Astrocyte (in vitro differentiated cells and primary cell): ENCODE results near the gene CDC42BPA. TPM values are rescaled to one million over a fixed set of nuclear protein-coding genes. Genes with fewer than 3 reads are reported as not detected.
A peak's percentile ranks its signal among the peaks of the same experiment; 100 is the strongest.

Experiments used
- DNase-seq: peaks from one replicate; pipeline ENCODE4 v3.0.0-alpha.2; 2010; ENCODE audit warnings: low read depth
- FAIRE-seq: peaks from 2 replicates; lab custom pipeline; 2011; peaks lifted over from hg19 to GRCh38; lab: Jason Lieb, UNC
- H2AFZ ChIP-seq: 2 replicates; pipeline ENCODE4 v1.6.0; 2012; ENCODE audit warnings: low read depth, low read length, inconsistent platforms
- H3K27ac ChIP-seq: 2 replicates; pipeline ENCODE4 v1.5.1; 2011; ENCODE audit warnings: low read depth, low read length, inconsistent platforms
- H3K27me3 ChIP-seq: 2 replicates; pipeline ENCODE4 v1.6.0; 2011; ENCODE audit warnings: low read length, inconsistent platforms; ENCODE audit not compliant: insufficient read depth
- H3K36me3 ChIP-seq: 2 replicates; pipeline ENCODE4 v1.5.1; 2011; ENCODE audit warnings: low read length, inconsistent platforms; ENCODE audit not compliant: insufficient read depth
- H3K4me1 ChIP-seq: 2 replicates; pipeline ENCODE4 v1.5.1; 2011; ENCODE audit warnings: low read length, inconsistent platforms; ENCODE audit not compliant: insufficient read depth
- H3K4me2 ChIP-seq: 2 replicates; pipeline ENCODE4 v1.6.0; 2012; ENCODE audit warnings: low read length, inconsistent platforms
- H3K4me3 ChIP-seq: 2 replicates; pipeline ENCODE4 v1.5.1; 2011; ENCODE audit warnings: low read depth, mild to moderate bottlenecking, low read length, inconsistent platforms; ENCODE audit not compliant: insufficient read depth
- H3K79me2 ChIP-seq: 2 replicates; pipeline ENCODE4 v1.6.0; 2012; ENCODE audit warnings: mild to moderate bottlenecking, low read length, inconsistent platforms; ENCODE audit not compliant: insufficient read depth
- H3K9ac ChIP-seq: 2 replicates; pipeline ENCODE4 v1.6.0; 2012; ENCODE audit warnings: mild to moderate bottlenecking, low read length, inconsistent platforms
- H3K9me3 ChIP-seq: 2 replicates; pipeline ENCODE4 v1.5.1; 2012; ENCODE audit warnings: low read depth, mild to moderate bottlenecking, low read length, inconsistent platforms; ENCODE audit not compliant: insufficient read depth
- H4K20me1 ChIP-seq: 2 replicates; pipeline ENCODE4 v1.6.0; 2012; ENCODE audit warnings: low read length, inconsistent platforms; ENCODE audit not compliant: insufficient read depth
- H3K27ac Mint-ChIP-seq: one replicate; pipeline ENCODE4 v1.8.0; 2021; ENCODE audit warnings: mild to moderate bottlenecking, mixed read lengths; ENCODE audit not compliant: unreplicated experiment
- H3K27me3 Mint-ChIP-seq: one replicate; pipeline ENCODE4 v1.8.0; 2021; ENCODE audit warnings: low read depth, mixed read lengths; ENCODE audit not compliant: unreplicated experiment
- H3K36me3 Mint-ChIP-seq: one replicate; pipeline ENCODE4 v1.8.0; 2021; ENCODE audit warnings: low read depth, mixed read lengths; ENCODE audit not compliant: unreplicated experiment
- H3K4me1 Mint-ChIP-seq: one replicate; pipeline ENCODE4 v1.8.0; 2021; ENCODE audit warnings: low read depth, mixed read lengths; ENCODE audit not compliant: unreplicated experiment
- H3K4me3 Mint-ChIP-seq: one replicate; pipeline ENCODE4 v1.8.0; 2021; ENCODE audit warnings: mild to moderate bottlenecking, moderate library complexity, mixed read lengths; ENCODE audit not compliant: unreplicated experiment
- H3K9me3 Mint-ChIP-seq: one replicate; pipeline ENCODE4 v1.8.0; 2021; ENCODE audit warnings: mild to moderate bottlenecking, mixed read lengths; ENCODE audit not compliant: unreplicated experiment
- EZH2 ChIP-seq: IDR thresholded peaks from 2 replicates; pipeline ENCODE4 v1.6.1; 2012; ENCODE audit warnings: mild to moderate bottlenecking, low read length, inconsistent platforms; ENCODE audit not compliant: insufficient read depth
- total RNA-seq: library from RNA; stranded (reverse); gene quantifications from 2 replicates; pipeline ENCODE4 v1.2.1, GENCODE V29; 2021
- TF ChIP-seq, protein P1 (sequence below): IDR thresholded peaks from 2 replicates; pipeline ENCODE4 v1.5.1; 2011; ENCODE audit warnings: low read depth, mild to moderate bottlenecking, inconsistent platforms, low read length, moderate library complexity; ENCODE audit not compliant: insufficient read depth

Gene CDC42BPA
- total RNA-seq, 1 donor from 2014 or later: 34.5 TPM

DNA sequence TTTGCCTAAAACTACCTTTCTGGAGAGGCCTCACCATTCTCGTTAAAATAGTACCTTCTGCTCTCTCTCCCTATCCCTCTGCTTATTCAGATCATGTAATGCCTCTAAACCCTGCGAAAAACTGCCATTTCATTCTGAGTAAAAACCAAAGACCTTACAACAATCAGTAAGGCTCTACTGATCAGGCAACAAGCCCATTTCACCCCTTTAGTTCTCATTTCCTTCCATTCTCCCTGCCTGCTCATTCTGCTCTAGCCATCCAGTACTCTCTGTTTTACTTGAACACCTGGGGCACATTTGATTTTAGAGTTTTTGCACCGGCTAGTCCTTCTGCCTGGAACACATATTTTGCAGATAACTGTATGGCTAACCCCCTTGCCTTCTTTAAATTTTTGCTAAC lies 190.4 kb downstream of the CDC42BPA start:
- H3K4me1 Mint-ChIP-seq: peaks cover 3% of the 10 kb centered on the region
- H3K27ac ChIP-seq: no peak overlapping the region
- no peaks in the 10 kb centered on the region for H4K20me1 ChIP-seq
- no peak overlapping the region for H2AFZ ChIP-seq
- H3K4me2 ChIP-seq: no peak overlapping the region
- H3K9me3 ChIP-seq: no peaks in the 10 kb centered on the region
- DNase-seq (no peak), FAIRE-seq (no peak)
- no peak overlapping the region for H3K9ac ChIP-seq
- H3K36me3 ChIP-seq: no peaks in the 10 kb centered on the region
- no peak overlapping the region for H3K4me3 ChIP-seq
- no peaks in the 10 kb centered on the region for H3K27me3 Mint-ChIP-seq
- H3K36me3 Mint-ChIP-seq: peaks cover 14% of the 10 kb centered on the region
- no peaks in the 10 kb centered on the region for H3K79me2 ChIP-seq
- H3K27ac Mint-ChIP-seq: no peak overlapping the region
- H3K9me3 Mint-ChIP-seq: no peaks in the 10 kb centered on the region
- no peak for TF ChIP-seq EZH2
- TF ChIP-seq, protein P1, sequence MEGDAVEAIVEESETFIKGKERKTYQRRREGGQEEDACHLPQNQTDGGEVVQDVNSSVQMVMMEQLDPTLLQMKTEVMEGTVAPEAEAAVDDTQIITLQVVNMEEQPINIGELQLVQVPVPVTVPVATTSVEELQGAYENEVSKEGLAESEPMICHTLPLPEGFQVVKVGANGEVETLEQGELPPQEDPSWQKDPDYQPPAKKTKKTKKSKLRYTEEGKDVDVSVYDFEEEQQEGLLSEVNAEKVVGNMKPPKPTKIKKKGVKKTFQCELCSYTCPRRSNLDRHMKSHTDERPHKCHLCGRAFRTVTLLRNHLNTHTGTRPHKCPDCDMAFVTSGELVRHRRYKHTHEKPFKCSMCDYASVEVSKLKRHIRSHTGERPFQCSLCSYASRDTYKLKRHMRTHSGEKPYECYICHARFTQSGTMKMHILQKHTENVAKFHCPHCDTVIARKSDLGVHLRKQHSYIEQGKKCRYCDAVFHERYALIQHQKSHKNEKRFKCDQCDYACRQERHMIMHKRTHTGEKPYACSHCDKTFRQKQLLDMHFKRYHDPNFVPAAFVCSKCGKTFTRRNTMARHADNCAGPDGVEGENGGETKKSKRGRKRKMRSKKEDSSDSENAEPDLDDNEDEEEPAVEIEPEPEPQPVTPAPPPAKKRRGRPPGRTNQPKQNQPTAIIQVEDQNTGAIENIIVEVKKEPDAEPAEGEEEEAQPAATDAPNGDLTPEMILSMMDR: no peak
- H3K4me3 Mint-ChIP-seq: no peak overlapping the region
- no peaks in the 10 kb centered on the region for H3K4me1 ChIP-seq
- no peaks in the 10 kb centered on the region for H3K27me3 ChIP-seq

DNA sequence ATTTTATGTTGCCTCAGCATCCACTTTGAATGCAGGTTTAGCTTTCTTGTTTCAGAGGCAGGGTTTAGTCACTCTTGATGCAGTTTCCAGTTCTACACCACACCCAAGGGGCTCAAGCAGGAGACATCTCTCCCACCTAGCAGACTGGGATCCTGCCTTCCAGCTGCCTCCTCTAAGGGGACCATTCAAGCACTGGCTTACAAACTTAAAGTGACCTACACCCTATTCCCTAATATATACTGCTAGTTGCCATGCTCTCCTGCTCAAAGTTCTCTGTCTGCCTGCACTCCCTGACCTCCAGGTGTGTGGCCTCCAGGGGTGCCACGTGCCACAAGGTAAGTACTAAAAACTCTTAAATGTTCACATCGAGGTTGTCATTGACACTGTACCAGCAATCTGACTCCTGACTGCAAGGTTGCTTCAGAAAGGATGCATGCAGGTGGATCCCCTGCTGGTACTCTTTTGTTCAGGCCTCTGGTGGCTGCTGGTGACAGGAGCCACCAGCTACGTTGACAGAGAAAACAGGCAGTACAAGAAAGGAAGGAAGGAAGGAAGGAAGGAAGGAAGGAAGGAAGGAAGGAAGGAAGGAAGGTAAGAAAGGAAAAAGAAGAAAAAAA lies 192.3 kb downstream of the CDC42BPA start:
- DNase-seq: no peak
- Mint-ChIP-seq H3K4me1 (peaks cover 3% of the 10 kb centered on the region), H3K9me3 (no peaks in the 10 kb centered on the region), H3K27ac (no peak overlapping the region), H3K27me3 (no peaks in the 10 kb centered on the region), H3K36me3 (peaks cover 5% of the 10 kb centered on the region), H3K4me3 (no peak overlapping the region)
- TF ChIP-seq, protein P1: no peak
- no peak for TF ChIP-seq EZH2
- H2AFZ ChIP-seq: no peak overlapping the region
- no peaks in the 10 kb centered on the region for H3K36me3 ChIP-seq
- H3K27ac ChIP-seq: no peak overlapping the region
- H4K20me1 ChIP-seq: no peaks in the 10 kb centered on the region
- H3K27me3 ChIP-seq: no peaks in the 10 kb centered on the region
- no peak overlapping the region for H3K9ac ChIP-seq
- no peaks in the 10 kb centered on the region for H3K9me3 ChIP-seq
- no peaks in the 10 kb centered on the region for H3K4me1 ChIP-seq
- H3K4me2 ChIP-seq: no peak overlapping the region
- H3K4me3 ChIP-seq: no peak overlapping the region
- H3K79me2 ChIP-seq: no peaks in the 10 kb centered on the region
- no peak for FAIRE-seq

DNA sequence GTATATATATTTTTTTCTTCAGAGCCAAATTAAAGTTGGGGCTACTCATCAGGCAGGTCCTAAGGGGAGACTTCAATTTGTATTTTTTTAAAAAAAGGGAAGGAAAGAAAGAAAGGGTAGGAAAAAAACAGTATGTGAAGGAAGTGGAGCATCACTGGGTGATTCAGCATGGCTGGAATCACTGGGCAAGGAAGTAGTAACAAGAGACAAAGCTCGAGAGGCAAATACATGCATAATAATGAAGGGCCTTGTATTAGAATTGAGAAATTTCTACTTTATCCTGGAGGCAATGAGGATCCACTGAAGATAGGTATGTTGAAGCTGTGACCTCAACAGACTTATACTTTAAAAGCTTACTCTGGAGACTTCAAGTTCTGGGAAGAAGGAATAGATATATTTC lies 193.8 kb downstream of the CDC42BPA start:
- Histone ChIP-seq H3K4me3 (no peak overlapping the region), H3K4me2 (no peak overlapping the region), H3K9me3 (no peaks in the 10 kb centered on the region), H4K20me1 (no peaks in the 10 kb centered on the region), H3K27me3 (no peaks in the 10 kb centered on the region), H2AFZ (no peak overlapping the region), H3K36me3 (no peaks in the 10 kb centered on the region), H3K4me1 (no peaks in the 10 kb centered on the region), H3K79me2 (no peaks in the 10 kb centered on the region), H3K9ac (no peak overlapping the region), H3K27ac (no peak overlapping the region)
- no peak for FAIRE-seq
- Mint-ChIP-seq H3K27ac (no peak overlapping the region), H3K27me3 (no peaks in the 10 kb centered on the region), H3K4me1 (peaks cover 3% of the 10 kb centered on the region), H3K36me3 (peaks cover 5% of the 10 kb centered on the region), H3K9me3 (no peaks in the 10 kb centered on the region), H3K4me3 (no peak overlapping the region)
- no peak for TF ChIP-seq EZH2
- TF ChIP-seq, protein P1: no peak
- DNase-seq: peak; percentile 2
